Osteocyte (in vitro differentiated cells): Measurements from ENCODE around the gene TYRO3. TPM values are rescaled to one million over a fixed set of nuclear protein-coding genes. Genes with fewer than 3 reads are reported as not detected.

Experiments
- DNase-seq: peaks from one replicate; pipeline ENCODE4 v3.0.0; 2021; ENCODE audit warnings: mixed read lengths; ENCODE audit not compliant: unreplicated experiment; ENCODE audit errors: extremely low spot score
- H3K27ac Mint-ChIP-seq: one replicate; pipeline ENCODE4 v1.8.0; 2021; ENCODE audit warnings: mild to moderate bottlenecking, mixed read lengths; ENCODE audit not compliant: unreplicated experiment
- H3K27me3 Mint-ChIP-seq: one replicate; pipeline ENCODE4 v1.8.0; 2021; ENCODE audit warnings: mixed read lengths; ENCODE audit not compliant: unreplicated experiment
- H3K36me3 Mint-ChIP-seq: one replicate; pipeline ENCODE4 v1.8.0; 2021; ENCODE audit warnings: mixed read lengths; ENCODE audit not compliant: unreplicated experiment
- H3K4me1 Mint-ChIP-seq: one replicate; pipeline ENCODE4 v1.8.0; 2021; ENCODE audit warnings: mixed read lengths; ENCODE audit not compliant: unreplicated experiment
- H3K4me3 Mint-ChIP-seq: one replicate; pipeline ENCODE4 v1.8.0; 2021; ENCODE audit warnings: mild to moderate bottlenecking, moderate library complexity, mixed read lengths; ENCODE audit not compliant: unreplicated experiment
- H3K9me3 Mint-ChIP-seq: one replicate; pipeline ENCODE4 v1.8.0; 2021; ENCODE audit warnings: mixed read lengths; ENCODE audit not compliant: unreplicated experiment
- total RNA-seq: library from RNA; stranded (reverse); gene quantifications from 2 replicates; pipeline ENCODE4 v1.2.1, GENCODE V29; 2021
- TF ChIP-seq, protein P1 (sequence below): fragments of 200-600 bp; sonication (generic); IDR thresholded peaks from 2 replicates; pipeline ENCODE4 v1.5.0; 2021; ENCODE audit warnings: antibody characterized with exemption, mild to moderate bottlenecking, moderate library complexity

Gene TYRO3
- total RNA-seq, 1 donor from 2014 or later, result 8.1 TPM

DNA sequence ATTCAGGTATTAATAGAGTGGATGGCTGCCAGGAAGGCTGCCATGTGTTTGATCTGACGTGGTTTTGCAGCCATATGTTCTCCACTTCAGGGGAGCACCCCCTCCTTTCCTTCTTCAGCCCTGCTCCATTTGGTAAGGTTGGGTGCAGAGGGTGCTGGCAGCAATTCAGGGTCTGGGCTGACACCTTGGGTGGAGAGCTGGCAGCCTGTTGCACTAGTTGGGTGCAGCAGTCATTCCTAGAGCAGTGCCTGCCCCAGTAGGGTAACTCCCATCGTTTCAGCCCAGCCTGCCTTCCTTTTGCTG lies 1.5 kb downstream of the TYRO3 start:
- H3K9me3 Mint-ChIP-seq, result no peaks in the 10 kb centered on the region
- TF ChIP-seq, protein P1, sequence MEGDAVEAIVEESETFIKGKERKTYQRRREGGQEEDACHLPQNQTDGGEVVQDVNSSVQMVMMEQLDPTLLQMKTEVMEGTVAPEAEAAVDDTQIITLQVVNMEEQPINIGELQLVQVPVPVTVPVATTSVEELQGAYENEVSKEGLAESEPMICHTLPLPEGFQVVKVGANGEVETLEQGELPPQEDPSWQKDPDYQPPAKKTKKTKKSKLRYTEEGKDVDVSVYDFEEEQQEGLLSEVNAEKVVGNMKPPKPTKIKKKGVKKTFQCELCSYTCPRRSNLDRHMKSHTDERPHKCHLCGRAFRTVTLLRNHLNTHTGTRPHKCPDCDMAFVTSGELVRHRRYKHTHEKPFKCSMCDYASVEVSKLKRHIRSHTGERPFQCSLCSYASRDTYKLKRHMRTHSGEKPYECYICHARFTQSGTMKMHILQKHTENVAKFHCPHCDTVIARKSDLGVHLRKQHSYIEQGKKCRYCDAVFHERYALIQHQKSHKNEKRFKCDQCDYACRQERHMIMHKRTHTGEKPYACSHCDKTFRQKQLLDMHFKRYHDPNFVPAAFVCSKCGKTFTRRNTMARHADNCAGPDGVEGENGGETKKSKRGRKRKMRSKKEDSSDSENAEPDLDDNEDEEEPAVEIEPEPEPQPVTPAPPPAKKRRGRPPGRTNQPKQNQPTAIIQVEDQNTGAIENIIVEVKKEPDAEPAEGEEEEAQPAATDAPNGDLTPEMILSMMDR, result no peak
- no peak overlapping the region for H3K27ac Mint-ChIP-seq
- peaks cover 27% of the 10 kb centered on the region for H3K4me1 Mint-ChIP-seq
- no peak for DNase-seq
- H3K27me3 Mint-ChIP-seq, result no peaks in the 10 kb centered on the region
- H3K36me3 Mint-ChIP-seq, result no peaks in the 10 kb centered on the region
- peak overlapping the region; percentile 42 for H3K4me3 Mint-ChIP-seq

DNA sequence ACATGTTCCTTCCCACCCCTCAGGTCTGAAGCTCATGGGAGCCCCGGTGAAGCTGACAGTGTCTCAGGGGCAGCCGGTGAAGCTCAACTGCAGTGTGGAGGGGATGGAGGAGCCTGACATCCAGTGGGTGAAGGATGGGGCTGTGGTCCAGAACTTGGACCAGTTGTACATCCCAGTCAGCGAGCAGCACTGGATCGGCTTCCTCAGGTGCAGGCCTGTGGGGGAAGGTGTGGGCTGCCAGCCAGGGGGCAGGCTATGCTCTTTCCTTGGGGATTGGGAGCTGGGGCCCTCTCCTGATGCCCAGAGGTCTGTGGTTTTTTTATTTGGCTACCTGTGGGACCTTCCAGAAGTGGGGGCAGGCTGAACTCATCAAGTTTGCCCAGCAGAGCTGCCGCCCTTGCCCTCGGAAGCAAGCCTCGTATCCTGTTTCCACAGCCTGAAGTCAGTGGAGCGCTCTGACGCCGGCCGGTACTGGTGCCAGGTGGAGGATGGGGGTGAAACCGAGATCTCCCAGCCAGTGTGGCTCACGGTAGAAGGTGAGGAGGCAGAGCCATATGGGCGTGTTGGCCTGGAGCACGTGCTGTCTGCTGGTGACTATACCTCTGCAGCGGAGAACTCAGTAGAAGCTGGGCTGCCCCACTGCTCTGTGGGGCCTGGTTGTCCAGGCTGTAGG lies 2.2 kb downstream of the TYRO3 start:
- no peak for DNase-seq
- H3K9me3 Mint-ChIP-seq, result no peaks in the 10 kb centered on the region
- TF ChIP-seq, protein P1, result no peak
- H3K36me3 Mint-ChIP-seq, result no peaks in the 10 kb centered on the region
- no peak overlapping the region for H3K27ac Mint-ChIP-seq
- H3K4me3 Mint-ChIP-seq, result no peak overlapping the region
- H3K4me1 Mint-ChIP-seq, result peaks cover 27% of the 10 kb centered on the region
- H3K27me3 Mint-ChIP-seq, result no peaks in the 10 kb centered on the region

DNA sequence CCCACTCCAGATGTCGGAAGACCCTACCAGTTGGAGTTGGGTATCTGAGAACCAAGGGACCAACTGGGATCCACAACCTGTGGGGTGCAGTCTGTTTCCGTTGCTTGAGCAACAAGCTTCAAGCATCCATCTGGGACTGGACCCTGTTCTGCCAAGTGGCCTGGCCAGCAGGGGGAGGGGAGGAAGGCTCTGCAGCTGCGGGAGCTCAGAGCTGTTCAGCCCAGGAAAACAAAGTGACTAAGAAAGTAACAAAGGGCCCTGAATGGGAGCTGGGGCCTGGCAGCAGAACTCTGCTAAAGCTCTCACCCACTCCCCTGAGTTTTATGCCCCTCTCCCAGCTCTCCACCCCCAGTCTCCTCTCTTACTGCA lies 2.7 kb downstream of the TYRO3 start:
- Mint-ChIP-seq H3K4me1 (peaks cover 31% of the 10 kb centered on the region), H3K27me3 (no peaks in the 10 kb centered on the region), H3K4me3 (no peak overlapping the region), H3K27ac (no peak overlapping the region), H3K36me3 (no peaks in the 10 kb centered on the region), H3K9me3 (no peaks in the 10 kb centered on the region)
- TF ChIP-seq, protein P1, result peak; percentile 18
- DNase-seq, result no peak

DNA sequence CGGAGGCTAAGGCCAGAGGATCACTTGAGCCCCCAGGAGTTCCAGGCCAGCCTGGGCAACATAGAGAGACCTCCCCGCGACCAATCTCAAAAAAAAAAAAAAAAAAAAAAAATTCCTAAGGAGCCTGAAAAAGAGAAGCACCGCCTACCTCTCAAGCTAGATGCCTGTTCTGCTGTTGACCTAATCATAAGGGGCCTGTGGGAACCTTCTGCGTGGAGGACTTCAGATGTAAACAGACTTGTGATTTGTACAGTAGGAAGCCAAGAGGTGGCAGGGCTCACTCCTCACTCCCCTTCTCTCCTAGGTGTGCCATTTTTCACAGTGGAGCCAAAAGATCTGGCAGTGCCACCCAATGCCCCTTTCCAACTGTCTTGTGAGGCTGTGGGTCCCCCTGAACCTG lies 3.2 kb downstream of the TYRO3 start:
- Mint-ChIP-seq H3K27ac (no peak overlapping the region), H3K27me3 (no peaks in the 10 kb centered on the region), H3K4me3 (no peak overlapping the region), H3K36me3 (no peaks in the 10 kb centered on the region), H3K4me1 (peaks cover 31% of the 10 kb centered on the region), H3K9me3 (no peaks in the 10 kb centered on the region)
- TF ChIP-seq, protein P1, result no peak
- DNase-seq, result no peak

- H3K4me3 Mint-ChIP-seq, result no peak overlapping the region
Observed at GRCh38 chr15:41562784-41563198, 3.8 kb downstream of the TYRO3 start.

More at GRCh38 chr15:41562784-41563198, 3.8 kb downstream of the TYRO3 start:
- Mint-ChIP-seq H3K27me3 (no peaks in the 10 kb centered on the region), H3K36me3 (no peaks in the 10 kb centered on the region), H3K9me3 (no peaks in the 10 kb centered on the region), H3K27ac (no peak overlapping the region), H3K4me1 (peaks cover 28% of the 10 kb centered on the region)
- DNase-seq, result no peak
- TF ChIP-seq, protein P1, result no peak
